Myocyte (in vitro differentiated cells): ENCODE data around the gene KCNJ6. TPM values are rescaled to one million over a fixed set of nuclear protein-coding genes. Genes with fewer than 3 reads are reported as not detected.

ENCODE experiments used
- DNase-seq: peaks from one replicate; pipeline ENCODE4 v3.0.0-alpha.2; 2012; ENCODE audit warnings: low read depth
- total RNA-seq: library from RNA; depleted of rRNA; stranded (reverse); fragments of >200 nt; gene quantifications from 2 replicates; pipeline ENCODE4 v1.2.3, GENCODE V29; 2014

The KCNJ6 gene
- total RNA-seq, 1 donor from 2014 or later: 18.3 TPM

DNA sequence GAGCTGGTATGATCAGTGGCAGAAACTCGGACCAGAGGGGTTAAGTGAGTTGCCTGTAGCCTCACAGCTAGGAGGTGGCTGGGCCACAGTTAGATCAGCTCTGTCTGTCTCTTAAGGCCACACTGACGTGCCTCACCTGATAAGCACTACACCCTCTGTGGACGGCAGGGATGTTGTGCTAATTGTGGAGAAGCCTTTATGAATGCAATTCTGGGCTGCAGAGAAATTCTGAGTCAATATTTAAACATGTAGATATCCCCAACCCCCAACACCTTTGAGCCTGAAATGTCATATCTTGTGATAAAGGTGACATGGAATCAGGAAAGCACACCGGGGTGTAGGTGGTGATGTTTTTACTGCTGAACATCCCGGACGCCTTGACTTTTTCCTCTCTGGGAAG, 88.3 kb downstream of the KCNJ6 start:
- DNase-seq: no peak

DNA sequence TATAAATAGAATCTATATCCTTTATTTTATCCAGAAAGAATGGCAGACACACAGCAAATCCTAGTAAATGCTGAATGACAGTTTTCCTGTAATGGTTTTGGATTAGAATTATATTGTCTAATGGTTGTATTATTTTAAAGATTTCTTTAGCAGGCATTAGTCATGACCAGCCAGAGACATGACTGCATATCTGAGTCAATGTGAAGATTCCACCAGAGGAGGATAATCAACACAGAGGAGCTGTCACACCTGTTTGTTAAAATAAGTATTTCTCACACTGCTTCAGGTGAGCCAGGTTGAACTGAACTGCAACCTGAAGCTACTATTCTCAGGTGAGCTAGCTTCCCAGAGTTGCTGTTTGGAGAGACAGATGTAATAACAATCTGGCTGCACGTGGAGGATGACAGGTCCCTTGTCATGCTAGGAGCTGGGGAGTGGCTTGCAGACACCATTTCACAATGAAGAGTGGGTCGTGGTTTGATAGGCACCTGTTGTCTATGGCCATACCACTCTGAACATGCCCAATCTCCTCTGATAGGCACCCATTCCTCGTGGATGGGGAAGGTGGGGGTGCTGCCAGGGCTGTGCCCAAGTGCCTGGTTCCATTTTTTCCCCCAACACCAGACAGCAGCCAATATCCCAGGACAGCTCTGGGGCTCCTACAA, 94.3 kb downstream of the KCNJ6 start:
- peak; percentile 59 for DNase-seq

DNA sequence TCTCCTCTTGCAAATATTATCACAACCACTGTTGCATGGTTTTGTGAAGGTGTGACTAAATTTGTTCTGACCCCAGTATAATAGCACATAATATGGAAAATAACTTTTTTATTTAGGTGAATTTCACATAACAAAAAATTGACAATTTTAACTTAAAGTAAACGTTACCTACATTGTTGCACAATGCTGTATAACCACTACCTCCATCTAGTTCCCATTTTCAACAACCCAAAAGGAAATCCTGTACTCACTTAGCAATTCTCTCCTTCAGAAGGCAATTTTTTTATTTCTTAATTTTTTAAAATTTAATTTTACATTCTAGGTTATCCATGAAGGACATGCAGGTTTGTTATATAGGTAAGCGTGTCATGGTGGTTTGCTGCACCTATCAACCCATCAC, 95.2 kb downstream of the KCNJ6 start:
- DNase-seq: no peak

DNA sequence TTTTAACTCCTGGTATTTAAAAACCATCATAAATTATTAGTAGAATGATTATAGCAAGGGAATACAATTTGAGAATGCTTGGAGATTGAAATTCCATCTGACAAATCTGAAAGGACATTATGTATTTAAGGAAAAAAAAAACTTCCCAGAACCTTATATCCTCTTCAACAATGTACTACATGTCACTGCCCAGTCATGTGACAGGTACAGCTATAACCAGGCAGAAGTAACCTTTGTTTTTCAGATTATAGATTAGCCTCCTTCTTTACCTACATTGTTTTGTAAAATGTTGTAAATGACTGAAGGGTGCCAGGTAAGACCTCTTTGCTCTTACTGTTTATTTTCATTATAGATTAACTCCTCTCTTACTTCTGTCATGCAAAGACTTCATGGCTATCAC, 96.9 kb downstream of the KCNJ6 start:
- no peak for DNase-seq

DNA sequence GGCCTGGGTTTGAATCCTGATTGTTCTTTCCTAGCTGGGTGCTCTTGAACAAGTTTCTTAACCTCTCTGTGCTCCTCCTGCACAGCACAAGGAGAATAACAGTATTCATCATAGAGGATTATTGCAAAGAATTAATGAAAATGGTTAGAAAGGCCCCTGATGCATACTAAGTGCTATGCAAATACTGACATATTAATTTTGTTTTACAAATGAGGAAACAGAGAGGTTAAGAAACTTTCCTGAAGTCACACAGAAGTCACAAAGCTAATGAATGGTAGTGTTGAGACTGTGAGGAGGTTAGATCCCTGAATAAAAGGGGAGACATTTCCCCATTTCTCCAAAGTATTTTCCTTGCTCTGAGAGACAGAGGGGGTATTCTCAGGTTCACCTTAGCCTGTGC, 99.0 kb downstream of the KCNJ6 start:
- DNase-seq: no peak

DNA sequence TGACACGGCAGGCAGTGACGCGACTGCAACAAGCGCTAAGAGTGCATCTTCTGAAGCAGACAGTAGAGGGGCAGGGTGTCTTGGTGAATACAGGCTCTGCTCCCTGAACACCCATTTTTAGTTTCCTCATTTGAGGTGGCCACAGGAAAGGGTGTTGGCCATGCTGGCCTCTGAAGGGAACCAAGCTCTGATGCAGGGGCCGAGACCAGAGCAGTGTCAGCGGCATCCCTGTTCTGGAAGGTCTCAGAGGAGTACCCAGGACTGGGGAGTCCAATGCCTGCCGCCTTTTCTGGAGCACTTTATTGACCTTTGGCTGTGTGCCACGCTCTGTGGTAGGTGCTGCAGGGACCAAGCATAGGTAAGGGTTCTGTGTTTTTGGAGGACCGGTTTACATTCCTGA, 100.4 kb downstream of the KCNJ6 start:
- DNase-seq: no peak

DNA sequence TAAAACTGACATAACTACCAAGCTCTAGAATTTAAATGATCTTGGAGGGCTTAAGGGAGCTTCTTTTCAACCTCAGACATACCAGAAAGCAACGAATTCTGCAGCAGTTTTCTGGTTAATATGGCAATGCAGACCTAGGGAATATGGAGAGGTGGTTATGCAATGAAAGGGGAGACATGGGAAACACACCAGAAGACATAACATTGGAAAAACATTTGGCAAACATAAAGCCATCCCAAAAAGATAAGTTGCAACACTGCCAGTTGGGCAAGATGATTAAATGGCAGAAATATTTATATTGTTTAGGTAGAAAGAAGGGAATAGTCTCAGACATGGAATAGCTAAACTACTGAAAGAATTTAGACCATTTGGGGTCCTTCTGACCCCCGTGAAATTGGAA, 104.5 kb downstream of the KCNJ6 start:
- no peak for DNase-seq

DNA sequence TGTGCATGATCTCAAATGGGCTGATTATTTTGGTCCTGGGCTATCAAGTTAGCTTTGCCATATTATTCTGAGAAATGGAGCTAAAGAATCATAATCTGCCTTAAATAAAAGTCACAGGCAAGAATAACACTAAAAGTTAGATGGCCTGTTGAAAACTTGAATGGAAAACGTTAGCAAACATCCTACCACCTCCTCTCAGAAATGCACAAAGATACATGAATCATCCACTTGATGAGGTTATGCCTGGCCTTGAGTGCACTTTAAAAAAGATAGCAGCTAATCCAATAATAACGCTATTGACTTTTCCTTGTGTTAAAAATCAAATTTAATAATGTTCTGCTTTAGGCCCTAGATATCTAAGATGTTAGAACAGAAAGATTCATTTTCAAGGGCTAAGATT, 108.0 kb downstream of the KCNJ6 start:
- DNase-seq: no peak

DNA sequence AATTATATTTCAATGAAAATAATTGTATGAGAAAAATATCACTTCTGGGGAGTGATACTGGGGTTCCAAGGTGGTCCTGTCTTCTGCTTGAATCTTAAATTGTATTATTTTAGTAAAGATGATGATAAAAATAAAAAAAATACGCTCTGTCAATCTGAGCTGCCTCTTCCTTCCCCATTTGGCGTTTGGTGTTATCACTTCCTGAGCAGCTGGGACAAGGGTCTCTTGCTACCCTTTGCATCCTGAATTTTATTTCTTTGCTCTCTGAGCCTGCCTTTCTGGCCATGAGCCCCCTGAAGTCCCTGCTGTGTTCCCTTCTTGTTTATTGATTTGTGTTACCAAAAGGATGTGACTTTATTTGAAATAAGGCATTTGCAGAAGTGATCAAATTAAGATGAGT, 111.0 kb downstream of the KCNJ6 start:
- no peak for DNase-seq

DNA sequence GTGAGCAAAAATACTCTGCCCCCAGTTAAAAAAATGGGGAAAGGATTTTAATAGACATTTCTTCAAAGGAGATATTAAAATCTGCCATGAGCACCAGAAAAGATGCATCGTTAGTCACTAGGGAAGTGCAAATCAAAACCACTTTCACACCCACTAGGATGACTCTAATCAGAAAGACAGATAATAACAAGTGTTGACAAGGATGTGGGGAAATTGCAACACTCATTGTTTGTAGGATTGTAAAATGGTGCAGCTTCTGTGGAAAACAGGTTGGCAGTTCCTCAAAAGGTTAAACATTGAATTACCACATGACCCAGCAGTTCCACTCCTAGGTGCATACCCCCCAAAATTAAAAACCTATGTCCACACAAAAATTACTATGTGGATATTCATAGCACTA, 112.3 kb downstream of the KCNJ6 start:
- no peak for DNase-seq

DNA sequence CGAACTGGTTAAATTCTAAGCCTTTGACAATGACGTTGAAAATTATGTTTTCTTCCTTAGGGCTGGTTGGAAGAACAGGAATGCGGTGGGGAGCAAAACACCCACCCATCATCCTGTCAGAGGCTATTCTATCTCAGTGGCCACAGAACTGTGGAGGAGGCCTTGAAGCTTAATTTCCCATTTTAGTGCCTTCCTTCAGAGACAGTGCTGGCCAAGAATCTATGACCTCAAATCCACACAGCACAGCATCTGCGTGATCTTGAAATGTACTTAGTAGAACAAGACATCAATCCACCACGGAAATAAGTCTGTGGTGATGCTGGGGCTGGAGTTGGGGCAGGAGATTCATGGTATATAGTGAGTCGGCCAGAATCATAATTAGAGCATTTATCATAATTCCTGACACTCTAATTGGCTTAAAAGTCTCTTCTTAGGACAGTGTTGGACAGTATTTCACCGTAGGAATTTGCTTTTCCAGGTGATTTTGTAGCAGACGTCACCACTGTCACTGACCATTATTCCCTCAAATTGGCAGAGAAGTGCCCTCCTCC, 113.1 kb downstream of the KCNJ6 start:
- no peak for DNase-seq

DNA sequence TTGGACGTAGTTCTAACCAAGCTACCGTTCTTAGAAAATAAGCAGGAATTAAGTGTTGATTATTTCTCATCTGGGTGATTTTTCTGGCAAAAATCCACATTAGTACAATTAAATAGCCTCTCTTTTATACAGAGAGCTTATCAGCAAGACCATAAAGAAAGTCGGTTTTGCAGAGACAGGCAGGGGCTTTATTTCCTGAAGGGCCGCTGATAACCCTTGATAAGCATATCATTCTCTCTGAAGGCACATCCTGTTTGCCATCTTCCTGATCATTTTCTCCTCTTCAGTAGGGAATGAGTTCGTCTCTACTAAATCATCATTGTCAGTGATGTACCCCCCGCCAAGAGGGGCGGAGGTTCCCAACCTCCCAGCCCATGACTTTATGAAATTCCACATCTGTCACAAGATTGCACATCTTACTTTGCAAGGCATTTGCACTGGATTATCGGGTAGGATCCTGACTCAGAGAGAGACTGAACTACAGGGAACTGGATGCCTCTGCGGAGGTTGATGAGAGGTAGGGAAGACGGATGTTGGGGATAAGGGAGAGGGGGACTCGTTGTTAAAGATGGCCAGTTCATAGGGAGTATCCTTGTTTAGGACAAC, 115.7 kb downstream of the KCNJ6 start:
- DNase-seq: peak; percentile 22

DNA sequence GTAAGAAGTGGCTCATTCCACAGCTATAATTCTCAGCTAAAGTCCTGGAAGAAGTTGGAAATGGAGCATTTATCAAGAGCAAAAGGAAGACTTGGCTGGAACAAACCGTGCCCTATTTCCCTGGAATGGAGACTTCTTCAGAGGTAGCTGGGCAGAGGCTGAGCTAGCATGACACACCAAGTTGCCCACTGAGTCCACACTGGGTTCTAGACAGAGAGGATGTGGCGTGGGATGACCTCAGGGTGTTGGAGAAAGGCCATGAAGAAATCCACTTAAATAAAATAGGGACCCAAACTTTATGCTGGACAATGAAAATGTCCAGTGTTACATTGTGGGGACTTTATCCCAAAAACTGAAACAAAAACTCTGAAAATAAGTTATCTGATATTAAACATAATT, 116.2 kb downstream of the KCNJ6 start:
- DNase-seq: peak; percentile 31

DNA sequence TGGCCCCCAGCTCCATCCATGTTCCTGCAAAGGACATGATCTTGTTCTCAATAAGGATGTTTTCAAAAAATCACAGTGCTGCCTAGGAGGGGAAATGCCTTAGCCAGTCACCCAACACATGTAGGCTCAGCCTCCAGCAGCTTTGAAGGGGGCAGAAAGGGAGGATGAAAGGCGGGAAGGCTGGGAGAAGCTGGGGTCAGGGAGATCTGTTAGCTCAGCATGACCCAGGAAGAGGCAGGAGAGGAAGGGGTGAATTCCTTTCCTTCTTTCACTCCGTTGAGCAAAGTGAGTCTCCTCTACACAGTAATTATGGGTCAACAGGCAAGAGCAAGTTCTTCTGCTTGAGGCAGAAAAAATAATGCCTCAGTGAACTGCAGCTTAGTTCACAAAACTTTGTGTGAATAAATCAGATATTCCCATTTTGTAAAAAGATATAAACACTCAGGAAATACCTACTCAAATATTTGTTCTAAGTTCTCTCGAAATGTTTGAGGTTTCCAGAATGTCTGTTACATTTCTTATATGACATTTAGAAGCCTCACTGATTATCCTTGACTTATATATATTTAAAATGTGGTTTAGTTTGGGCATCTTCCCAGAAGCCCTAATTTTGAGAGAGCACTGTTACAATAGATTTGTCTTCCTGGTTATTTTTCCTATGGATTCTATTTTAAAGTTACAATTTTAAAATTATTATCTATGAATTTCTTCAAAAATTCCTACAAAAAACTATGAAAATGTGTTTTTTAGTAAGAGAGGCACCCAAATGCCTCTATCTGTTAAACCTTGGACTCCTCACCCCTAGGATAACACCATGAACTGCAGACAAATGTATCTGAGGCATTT, 116.8 kb downstream of the KCNJ6 start:
- DNase-seq: no peak

DNA sequence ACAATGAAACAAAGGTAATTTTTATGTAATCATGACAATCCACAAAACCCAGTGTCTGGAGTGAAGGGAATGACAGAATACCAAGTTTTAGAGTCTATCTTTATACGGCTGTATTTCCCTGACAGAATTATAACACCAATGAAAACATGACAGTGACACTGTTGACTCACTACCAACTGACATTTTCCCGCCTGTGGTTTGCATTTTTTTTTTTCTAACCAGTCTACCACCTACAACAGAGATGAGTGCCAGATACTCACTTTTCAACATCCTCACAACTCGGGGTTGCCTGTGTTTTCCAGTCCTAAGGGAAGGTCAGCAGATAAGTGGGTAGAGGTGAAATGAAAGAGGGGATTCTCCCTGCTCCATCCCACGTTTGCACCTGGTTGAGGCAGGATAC, 118.9 kb downstream of the KCNJ6 start:
- DNase-seq: peak; percentile 30

DNA sequence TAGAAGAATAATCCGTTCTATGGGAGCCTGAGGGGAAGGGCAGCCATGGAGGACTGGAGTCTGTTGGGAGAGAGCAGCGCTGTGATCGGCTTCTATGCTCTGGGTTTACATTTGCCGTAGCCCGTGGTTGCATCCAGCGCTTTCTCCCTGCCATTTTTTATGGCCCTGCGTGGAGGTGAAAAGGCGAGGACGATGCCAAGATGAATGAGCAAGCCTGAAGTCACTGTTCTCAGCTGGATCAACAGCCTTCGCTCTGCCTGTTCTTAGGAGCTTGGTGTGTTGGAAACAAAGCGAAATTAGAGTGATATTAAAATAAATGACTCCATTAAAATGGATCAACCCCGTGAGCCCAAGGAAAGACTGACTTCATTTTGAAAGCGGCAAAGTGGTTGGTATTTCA, 120.2 kb downstream of the KCNJ6 start:
- no peak for DNase-seq

DNA sequence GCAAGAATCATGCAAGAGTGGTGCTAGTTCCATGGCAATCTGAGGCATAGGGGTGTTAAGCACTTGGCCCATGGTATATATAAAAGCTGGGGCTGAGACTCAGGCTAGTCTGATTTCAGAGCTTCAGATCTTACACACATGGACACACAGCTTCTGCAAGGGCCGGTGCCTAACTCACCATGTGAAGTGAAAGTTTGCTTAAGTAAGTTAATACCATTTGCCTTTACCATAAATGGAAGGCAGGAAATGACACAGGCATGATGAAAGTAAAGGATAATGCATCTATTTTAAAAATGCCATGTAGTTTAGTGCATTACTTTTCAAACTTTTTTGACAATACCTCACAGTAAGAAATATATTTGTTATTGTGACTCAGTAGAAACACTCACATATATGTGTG, 122.6 kb downstream of the KCNJ6 start:
- no peak for DNase-seq

DNA sequence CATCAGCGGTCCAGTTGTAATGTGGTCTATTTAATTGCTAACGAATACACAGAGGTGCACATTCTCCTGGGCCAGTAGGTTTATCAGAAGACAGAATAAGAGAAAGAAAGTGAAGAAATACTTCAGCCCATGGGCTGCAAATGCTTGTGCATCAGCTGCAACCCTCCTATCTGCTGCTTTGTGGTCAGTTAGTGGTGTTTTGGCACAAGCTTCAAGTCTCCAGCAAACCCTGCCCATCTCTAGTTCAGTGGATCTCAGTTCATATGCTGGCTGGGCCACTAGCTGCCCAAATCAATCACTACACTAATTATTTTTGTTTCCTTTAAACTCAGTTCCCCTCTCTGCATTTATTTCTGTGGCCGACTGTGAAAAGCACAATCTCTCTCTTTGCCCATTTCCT, 124.2 kb downstream of the KCNJ6 start:
- DNase-seq: peak; percentile 83

DNA sequence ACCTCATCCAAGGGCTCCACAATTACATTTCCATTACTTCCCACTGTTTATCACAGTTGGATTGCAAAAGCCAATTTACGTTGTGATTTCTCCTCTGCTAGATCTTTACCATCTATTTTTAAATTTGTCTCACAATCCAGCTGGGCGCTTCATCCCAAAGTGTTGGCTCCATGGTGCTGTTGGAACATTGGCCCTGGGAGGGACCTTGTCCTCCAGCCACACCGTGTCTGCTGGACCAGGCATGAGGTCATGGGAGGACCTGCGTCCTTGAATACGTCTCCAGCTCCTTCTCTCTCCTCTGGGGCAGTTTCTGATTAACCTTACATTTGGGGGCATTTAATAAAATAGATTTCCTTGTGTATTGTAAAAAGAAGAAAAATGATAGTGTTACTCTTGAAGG, 125.4 kb downstream of the KCNJ6 start:
- DNase-seq: no peak

DNA sequence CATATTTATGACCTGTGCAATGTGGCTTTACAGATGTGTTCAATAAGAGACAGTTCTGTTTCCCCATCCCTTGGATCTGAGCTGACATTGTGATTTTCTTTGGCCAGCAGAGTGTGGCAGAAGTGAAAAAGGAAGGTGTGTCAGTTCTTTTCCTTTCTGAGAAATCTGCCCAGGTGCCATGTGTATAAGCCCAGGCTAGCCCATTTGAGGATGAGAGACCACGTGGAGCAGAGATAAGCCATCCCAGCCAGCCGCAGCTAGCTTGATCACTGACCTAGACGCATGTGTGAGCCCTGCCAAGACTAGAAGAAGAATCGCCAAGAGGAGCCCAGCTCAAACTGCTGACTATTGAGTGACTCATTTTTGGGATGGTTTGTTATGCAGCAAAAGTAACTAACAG, 127.8 kb downstream of the KCNJ6 start:
- DNase-seq: no peak

DNA sequence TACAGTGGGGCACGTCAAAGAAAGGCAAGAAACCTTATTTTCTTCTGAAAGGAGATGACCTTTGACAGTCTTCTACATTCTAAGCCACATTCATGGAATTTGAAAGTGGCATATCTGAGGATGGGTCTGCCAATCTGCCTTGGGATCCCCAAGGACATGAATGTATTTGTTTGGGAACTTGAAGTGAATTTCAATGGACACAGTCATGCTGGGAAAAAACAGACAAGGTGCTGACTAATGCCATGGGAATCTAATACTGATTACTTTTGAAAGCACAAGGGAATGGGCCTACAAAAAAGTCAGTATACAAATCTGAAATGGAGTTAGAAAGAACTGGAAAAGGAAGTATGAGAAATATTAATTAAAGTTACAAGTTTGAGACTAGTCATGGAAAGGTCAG, 128.8 kb downstream of the KCNJ6 start:
- DNase-seq: peak; percentile 71

DNA sequence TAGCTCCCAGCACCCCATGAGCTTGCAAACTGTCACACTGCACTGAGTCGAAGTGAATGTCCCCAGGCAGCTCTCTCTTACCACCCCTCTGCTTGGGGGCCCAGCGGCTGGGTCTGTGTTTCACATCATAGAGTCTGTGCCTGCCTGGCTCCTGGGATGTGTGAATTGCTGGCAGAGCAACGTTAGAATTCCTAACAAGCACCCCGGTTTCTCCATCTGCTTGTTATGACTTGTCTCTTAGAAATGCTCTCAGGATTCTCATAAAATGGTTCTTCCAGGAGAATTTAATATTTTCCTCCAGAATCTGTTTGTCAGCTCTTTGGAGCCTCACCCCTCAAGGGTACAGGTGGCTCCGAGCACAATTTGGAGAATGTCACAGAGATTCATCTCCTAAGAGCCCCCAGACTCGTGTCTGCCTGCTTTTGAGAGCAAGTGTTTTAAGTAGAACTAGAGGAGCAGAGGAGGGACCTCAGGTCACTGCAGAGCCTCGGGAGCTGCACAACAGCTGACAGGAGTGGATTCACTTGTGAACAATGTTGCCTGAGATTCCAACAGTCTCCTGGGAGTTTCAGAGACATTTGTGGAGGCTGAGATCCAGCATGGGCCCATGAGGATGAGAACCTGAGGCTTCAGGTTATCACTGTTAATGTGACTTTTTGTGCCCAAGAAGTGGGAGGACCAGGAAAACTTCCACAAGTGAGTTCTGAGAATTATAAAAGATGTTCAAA, 131.5 kb downstream of the KCNJ6 start:
- DNase-seq: peak; percentile 94
